ENCODE measurements around the gene ZEB2. TPM values are rescaled to one million over a fixed set of nuclear protein-coding genes. Genes with fewer than 3 reads are reported as not detected.

The ZEB2 gene
- total RNA-seq, 1 experiment from 2014 or later, result 1.2 TPM

DNA sequence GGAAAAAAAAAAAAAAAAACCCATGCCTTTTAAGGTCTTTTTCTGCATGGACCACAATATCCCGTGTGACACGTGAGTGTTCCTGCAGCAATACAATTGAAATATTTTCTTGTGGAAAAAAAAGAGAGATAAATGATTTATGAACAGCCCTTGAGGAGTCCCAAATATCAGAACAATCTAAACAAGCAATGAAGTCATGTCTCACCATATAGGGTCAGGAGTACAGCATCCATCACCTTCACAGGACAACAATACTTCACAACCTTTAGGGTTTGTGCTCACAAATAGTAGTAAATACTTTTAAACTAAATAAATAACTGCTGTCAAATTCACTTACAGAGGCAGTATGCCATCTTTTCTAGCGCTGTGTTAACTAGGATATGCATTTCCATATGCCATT lies 87.9 kb downstream of the ZEB2 start:
- no peak overlapping the region for H3K14ac ChIP-seq (ENCODE audit: insufficient read depth, low read length)
- no peak overlapping the region for H3K4me2 ChIP-seq (ENCODE audit: insufficient read depth, insufficient read length, low read length)
- no peak overlapping the region for H3K18ac ChIP-seq (ENCODE audit: insufficient read length, low read depth, low read length)
- no peaks in the 10 kb centered on the region for H3K4me1 ChIP-seq (ENCODE audit: insufficient read depth, low read length)
- no peak overlapping the region for H2BK20ac ChIP-seq (ENCODE audit: low read depth, low read length, poor library complexity, severe bottlenecking)
- H3K9me3 ChIP-seq (ENCODE audit: control insufficient read depth, low read depth, low read length), result no peaks in the 10 kb centered on the region
- H2AK5ac ChIP-seq (ENCODE audit: insufficient read length, low read length), result no peak overlapping the region
- no peak overlapping the region for H2BK120ac ChIP-seq (ENCODE audit: low read depth, low read length, poor library complexity, severe bottlenecking)
- H3T11ph ChIP-seq (ENCODE audit: low read length), result no peak overlapping the region
- Mint-ChIP-seq H3K36me3 (ENCODE audit: insufficient read depth in 1 of 3, low read depth in 3 of 3) (0 out of 7 replicates have a peak, but pooled peaks cover 0 to 1% (median 0%) of the 10 kb centered on the region in 3 experiments), H3K4me1 (peaks cover 15 to 16% of the 10 kb centered on the region in 2 experiments), H3K27me3 (ENCODE audit: low read depth) (peaks cover 2% of the 10 kb centered on the region; the same call in 1 of the 2 replicates), H3K9me3 (no peaks in the 10 kb centered on the region; a peak in 1 of 5 replicates), H3K27ac (no peak overlapping the region), H3K4me3 (no peak overlapping the region)
- H2BK15ac ChIP-seq (ENCODE audit: low read depth, low read length), result no peak overlapping the region
- H4K8ac ChIP-seq (replicated peaks; ENCODE audit: insufficient read length, low read depth, low read length), result no peak overlapping the region
- H4K5ac ChIP-seq (ENCODE audit: insufficient read length, low read depth, low read length), result no peak overlapping the region
- no peaks in the 10 kb centered on the region for H3K79me1 ChIP-seq (ENCODE audit: insufficient read depth, low read depth, low read length, poor library complexity, severe bottlenecking)
- no peak overlapping the region for H3K56ac ChIP-seq (ENCODE audit: insufficient read length, low read depth, low read length)
- H4K20me1 ChIP-seq (ENCODE audit: control insufficient read depth, insufficient read depth, insufficient read length), result no peaks in the 10 kb centered on the region
- H3K9ac ChIP-seq (ENCODE audit: extremely low read depth, insufficient read length, low read length), result no peak overlapping the region
- no peaks in the 10 kb centered on the region for H3K79me2 ChIP-seq (ENCODE audit: insufficient read depth, low read length)
- no CpG with 5 or more reads among the region's 3 CpGs for WGBS (ENCODE audit: extremely low coverage, insufficient read length, low lambda C conversion rate)
- no peak overlapping the region for H3K4ac ChIP-seq (ENCODE audit: low read depth, low read length)
- H4K91ac ChIP-seq (ENCODE audit: insufficient read length, low read depth, low read length), result no peak overlapping the region
- DNase-seq, result no peak
- TF ChIP-seq, protein P1, sequence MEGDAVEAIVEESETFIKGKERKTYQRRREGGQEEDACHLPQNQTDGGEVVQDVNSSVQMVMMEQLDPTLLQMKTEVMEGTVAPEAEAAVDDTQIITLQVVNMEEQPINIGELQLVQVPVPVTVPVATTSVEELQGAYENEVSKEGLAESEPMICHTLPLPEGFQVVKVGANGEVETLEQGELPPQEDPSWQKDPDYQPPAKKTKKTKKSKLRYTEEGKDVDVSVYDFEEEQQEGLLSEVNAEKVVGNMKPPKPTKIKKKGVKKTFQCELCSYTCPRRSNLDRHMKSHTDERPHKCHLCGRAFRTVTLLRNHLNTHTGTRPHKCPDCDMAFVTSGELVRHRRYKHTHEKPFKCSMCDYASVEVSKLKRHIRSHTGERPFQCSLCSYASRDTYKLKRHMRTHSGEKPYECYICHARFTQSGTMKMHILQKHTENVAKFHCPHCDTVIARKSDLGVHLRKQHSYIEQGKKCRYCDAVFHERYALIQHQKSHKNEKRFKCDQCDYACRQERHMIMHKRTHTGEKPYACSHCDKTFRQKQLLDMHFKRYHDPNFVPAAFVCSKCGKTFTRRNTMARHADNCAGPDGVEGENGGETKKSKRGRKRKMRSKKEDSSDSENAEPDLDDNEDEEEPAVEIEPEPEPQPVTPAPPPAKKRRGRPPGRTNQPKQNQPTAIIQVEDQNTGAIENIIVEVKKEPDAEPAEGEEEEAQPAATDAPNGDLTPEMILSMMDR (conservative IDR thresholded peaks at IDR 0.05), result no peak
- no peak overlapping the region for H2BK12ac ChIP-seq (ENCODE audit: insufficient read length, low read depth, low read length)
- H3K27ac ChIP-seq (ENCODE audit: insufficient read length, low read depth, low read length), result no peak overlapping the region
- no peak overlapping the region for H2BK5ac ChIP-seq (ENCODE audit: insufficient read length, low read length)
- no peaks in the 10 kb centered on the region for H3K27me3 ChIP-seq (ENCODE audit: insufficient read depth, low read length)
- no peak overlapping the region for H3K23ac ChIP-seq (ENCODE audit: insufficient read length, low read depth, low read length)
- no peak overlapping the region for H2AFZ ChIP-seq (ENCODE audit: low read length)
- H3K23me2 ChIP-seq (ENCODE audit: insufficient read length, low read depth, low read length, poor library complexity, severe bottlenecking), result no peaks in the 10 kb centered on the region

Data from H9 (cell line).